NCI-H774 (cell line): Measurements from ENCODE around the gene DUSP9.

ENCODE experiments used
- DNase-seq: peaks from one replicate; lab custom pipeline; 2025; lab: John Stamatoyannopoulos, UW

The DUSP9 gene

DNA sequence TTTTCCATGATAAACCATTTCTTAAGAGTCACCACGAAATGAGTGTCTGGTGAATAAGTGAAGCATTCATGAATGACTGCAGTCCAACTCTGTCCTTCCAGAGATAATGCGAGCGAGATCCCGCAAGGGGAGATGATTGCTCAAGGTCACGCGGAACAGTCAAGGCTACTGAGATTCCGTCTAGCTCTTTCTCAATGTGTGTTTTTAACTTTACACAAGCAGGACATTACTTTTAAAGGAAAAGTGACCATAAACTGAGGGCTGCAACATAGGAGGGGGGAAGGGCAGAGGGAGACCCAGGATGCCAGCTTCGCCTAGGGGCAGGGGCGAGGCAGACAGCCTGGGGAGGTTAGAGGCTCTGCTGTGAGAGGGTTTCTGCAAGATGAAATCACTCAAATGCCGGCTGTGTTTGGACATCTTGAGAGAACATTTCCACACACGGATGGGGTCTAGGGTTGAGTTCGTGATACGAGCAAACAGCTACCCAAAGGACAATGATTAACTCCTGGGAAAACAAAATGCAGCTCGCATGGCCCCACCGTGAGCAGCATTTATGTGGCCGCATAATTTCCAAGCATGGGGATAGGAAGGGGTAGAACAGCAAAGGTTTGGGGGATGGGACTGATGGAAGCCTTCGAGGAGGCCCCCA lies 24.2 kb upstream of the DUSP9 start:
- no peak for DNase-seq

DNA sequence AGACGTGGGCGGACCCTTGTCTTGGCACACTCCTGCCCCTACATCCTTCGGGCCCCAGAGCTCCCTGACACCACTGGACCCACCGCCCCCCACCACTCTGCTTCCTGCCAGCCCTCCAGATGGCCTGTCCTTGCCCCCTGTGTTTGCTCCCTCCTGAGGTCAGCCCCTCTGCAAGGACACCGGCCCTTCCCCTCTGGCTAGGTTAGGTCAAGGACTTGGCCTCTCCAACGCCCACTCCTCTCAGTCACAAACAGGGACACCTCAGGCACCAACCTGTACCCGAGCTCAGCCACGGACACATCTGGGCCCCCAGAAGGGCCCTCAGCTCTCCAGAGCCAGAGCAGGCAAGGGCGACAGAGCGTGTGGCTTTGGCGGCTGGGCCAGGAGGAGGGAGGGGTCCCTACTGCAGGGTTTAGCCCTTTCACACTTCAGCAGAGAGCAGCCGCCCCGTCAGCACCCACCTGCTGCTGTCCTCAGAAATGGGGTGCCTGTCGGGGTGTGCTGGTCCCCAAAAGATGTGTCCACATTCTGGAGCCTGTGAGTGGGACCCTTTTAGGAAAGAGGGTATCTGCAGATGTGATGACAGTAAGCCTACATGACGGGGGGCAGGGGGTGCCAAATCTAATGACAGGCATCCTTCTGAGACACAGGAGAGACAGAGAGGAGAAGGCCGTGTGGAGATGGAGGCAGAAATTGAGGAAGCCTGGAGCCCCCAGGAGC lies 23.5 kb upstream of the DUSP9 start:
- no peak for DNase-seq

DNA sequence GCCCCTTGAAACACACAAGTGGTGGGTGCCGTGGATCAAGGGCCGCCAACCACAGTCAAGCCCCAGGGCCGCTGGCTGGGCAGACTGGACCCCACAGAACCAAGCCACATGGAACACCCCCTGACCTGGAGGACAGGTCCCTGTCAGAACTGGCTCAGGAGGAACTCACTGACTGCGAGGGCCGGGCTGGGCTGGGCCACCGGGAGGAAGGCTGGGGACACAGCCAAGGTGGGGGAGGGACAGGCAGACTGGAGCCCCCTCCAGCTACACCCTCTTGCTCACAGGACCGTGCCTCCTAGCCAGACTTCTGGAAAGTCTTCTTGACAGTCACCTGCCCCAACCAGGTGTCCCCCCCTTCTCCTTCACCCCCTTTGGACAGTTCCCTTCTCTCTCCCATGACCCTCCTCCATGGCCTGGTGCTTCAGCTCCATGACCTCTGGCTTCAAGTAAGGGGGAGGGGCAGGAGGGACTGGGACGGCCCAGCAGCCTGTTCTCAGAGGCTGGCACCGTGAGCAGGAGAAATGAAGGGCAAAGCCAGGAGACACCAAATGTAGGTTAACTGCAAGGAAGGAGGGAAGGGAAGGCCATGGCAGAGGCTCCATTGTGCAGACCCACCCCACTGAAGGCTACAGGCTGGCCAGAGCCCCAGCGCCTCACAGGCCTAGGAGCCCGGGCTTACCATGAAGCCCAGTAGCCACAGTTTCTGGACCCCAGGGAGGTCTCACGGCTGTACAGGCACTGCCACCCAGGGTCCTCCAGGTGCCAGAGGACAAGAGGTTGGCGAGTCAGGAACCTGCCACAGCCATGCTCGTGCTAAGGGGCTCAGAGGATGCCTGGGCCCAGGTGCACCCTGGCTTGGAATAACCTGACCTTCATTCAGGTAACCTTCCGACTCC lies 22.6 kb upstream of the DUSP9 start:
- DNase-seq, result no peak

DNA sequence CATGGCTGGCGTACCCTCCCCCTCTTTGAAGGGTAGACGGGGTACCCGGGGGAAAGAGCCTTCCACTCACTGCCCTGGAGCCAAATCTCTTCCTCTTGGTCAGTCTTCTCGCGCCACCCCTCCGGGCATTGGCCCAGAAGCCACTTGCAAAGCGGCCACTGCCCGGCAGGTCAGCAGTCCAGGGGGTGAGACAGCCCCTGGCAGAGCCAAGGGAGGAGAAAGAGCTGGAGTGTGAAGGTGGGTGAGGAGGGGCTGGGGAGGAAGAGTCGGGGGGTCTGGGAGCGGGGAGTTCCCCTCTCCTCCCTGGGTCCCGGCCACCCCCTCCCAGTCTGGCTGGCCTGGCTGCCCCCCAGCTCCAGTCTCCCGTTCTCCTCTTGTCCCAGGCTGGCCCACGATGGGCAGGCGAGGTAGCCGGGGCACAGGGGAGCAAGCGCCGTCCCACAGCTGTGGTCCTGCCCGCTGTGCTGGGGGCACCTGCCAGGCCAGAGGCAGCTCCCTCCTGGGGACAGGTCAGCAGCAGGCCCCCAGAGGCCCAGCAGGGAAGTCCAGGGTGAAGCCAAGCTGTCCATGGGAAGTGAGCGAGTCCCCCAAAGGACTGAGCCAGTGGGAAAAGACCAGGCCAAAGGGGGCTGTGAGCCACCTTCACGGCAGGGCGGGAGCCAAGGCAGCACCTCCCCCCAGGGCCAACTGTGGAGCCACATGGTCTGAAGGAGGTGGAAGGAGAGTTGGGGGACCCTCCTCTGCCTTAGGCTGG lies 21.6 kb upstream of the DUSP9 start:
- DNase-seq, result no peak

DNA sequence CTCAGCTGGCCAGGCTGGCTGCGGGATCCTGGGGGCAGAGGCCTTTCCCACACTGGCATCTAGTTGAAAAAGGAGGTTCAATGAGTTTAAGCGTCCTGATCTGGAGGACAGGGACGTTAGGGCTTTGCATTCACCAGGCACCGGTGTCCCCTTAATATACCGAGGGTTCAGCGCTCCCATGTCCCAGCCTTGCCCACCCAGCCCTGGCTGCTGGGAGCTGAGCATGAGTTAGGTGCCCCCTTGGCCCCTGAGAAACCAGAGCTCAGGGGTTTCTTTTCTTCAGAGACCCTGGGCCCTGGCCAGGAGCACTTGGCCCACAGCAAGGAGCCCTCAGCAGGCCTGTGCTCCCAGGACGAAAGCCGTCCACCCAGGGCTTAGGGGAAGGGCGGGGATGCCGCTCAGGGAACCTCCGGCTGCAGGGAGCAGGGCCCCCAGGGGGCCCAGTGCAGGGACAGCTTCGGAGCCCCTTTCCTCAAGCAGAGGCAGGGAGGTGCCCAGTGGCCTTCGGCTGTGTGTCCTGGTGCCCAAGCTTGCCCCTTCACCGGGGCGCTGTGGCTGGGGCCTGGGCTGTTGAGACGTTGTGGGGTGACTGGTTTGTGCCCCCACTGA lies 20.9 kb upstream of the DUSP9 start:
- no peak for DNase-seq

DNA sequence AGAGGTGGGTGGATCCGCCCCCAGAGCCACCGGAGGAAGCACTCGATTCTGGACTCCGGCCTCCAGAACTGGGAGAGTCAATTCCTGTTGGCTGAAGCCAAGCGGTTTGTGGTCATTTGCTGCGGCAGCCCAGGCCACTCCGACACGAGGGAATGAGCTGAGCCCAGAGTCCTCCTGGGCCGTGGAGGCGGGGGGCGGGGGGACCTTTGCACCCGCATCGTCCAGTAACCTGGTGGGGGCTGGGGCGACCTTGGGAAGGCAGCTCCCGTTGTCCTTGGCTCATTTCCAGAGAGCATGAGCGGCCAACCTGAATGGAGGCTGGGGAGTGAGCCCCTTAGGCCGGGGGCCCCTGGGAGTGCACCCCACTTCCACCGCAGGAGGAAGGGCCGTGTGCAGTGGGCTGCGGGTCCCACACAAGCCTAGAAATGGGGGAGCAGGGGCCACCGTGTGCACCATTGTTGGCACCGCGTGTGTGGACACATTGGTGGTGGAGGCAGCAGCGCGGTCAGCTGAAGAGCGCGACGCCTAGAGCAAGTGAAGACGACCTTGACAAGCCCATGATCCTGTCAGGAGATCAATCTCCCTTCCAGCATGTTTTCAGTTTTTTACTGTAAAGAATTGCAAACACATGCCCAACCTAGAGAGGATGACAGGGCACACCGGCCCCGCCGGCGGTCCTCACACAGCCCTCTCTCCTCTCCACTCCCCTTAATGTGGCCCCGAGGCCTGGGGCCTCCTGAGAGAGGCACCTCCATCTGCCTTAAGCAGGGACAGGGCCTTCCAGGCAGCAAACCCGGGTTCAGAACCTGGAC lies 19.9 kb upstream of the DUSP9 start:
- no peak for DNase-seq

DNA sequence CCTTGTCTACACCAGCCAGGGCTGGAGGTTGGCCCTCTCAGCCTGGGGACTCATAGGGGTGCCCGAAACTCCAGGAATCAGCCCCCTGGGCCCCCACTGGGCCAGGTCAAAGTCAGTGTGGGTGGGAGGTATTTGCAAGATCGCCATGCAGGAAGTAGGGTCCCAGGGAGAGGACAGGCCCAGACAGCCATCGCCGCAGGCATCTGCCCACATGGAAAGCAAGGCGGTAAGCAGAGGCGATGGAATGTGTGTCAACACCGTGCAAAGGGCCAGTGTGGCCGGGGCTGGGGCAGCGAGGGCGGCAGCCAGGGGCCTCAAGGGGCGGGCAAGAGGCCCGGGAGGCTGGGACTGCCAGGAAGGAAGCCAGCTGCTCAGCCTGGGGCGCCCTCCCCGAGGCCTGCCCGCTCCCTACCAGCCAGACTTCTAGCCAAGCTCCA lies 19.3 kb upstream of the DUSP9 start:
- no peak for DNase-seq

DNA sequence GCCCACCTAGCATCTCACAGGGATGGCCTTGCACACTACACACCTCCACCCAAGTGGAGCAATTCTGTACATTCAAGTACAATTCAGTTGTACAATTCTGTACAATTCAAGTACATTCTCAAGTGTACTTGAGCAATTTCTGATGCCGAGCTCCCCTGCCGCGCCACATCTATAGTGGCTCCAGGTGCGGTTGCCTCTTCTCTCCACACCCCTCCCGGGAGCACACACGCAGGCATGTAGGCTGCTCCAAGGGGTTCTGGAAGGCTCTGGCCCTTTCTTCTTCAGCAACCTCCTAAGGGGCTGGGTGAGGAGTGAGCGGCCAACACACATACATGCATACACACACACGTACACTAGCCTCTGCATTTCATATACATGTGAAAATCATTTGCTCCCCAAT lies 18.9 kb upstream of the DUSP9 start:
- no peak for DNase-seq

DNA sequence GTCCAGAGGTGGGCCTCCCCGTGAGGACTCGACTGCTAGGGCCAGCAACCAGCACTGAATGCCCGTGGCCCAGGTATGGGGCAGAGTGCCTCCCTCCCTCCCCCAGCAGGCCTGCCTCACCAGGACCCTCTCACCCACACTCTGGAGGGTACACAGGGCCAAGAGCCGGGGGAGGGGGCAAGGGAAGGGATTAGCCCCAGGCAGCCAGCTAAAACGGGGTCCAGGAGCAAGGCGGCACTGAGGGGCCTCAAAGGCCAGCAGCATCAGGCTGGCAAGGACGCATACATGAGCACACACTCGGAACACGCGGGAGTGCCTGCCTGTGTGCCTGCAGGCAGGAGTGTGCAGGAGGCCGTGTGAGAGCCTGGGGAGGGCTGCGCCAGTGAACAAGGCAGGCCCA lies 18.3 kb upstream of the DUSP9 start:
- DNase-seq, result no peak

DNA sequence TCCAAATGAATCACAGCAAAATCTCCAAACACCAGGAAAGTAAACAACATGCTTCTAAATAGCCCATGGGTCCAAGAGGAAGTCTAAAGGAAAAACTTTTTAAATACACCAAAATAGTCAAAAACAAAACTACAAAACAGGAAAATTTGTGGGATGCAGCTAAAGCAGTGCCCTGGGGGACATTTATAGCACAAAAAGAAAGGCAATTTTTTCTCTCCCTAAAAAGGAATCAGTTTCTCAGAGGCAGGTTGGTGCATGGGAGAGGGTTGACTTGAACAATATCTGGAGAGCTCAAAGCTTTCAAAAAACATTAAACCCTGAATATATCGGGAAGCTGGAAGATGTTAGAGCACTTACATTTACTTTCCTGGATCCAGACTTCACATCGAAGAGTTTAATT lies 15.7 kb upstream of the DUSP9 start:
- DNase-seq, result no peak

DNA sequence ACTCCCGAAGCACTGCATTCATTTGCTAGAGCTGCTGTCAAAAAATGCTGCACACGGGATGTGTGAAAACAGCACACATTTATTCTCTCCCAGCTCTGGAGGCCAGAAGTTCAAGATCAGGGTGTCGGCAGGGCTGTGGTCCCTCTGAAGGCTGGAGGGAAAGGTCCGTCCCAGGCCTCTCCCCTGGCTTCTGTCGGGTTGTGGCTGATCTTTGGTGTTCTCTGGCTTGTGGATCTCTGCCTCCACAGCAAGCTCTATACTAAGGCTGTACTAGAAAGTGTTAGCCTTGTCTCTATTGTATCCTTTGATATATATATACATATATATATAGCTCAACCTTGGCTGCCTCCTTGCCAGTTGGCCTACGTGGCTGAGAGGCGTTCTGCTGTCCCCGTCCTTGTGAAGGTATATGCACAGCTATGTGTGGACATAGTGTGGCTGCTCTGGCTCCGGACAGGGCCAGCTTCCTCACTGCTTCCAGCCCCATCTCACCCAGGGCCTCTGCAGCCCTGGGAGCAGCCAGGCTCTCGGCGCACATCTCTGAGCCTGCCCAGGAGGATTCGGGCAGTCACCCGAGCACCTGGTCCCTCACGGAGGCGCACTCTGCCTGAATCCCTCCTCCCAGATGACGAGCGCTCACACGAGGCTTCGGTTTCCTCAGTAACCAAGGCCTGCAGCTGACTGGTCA lies 15.0 kb upstream of the DUSP9 start:
- no peak for DNase-seq

DNA sequence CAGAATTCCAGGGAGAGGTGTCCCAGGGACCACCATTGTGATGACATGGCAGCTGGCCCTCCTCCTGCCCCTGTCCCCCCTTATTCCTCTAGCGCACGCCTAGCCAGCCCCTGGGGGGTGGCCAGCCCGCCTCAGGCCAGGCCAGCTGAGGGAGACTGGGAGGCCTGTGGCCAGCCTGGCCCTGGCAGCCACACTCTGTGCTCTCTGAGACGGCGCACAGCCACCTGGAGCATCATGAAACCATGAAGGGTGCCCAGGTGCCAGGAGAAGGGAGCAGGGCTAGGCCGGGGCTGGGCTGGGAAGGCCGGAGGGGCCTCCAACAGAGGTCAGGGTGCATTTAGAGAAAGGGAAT lies 14.4 kb upstream of the DUSP9 start:
- DNase-seq, result no peak

DNA sequence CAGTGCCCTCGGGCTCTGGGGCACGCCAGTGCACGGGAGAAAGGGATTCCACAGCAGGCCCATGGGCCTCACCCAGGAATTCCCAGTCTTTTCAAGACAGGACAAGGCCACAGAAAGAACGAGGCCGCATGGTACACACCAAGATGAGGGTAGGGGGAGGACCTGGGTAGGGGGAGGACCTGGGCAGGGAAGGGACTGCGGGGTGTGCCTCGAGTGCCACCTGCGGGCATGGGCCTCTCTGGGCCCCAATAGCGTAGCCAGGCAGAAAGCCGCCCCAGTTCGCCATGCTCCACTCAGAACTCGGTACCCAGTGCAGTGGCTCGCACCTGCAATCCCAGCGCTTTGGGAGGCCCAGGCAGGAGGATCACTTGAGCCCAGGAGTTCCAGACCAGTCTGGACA lies 14.0 kb upstream of the DUSP9 start:
- DNase-seq, result no peak

DNA sequence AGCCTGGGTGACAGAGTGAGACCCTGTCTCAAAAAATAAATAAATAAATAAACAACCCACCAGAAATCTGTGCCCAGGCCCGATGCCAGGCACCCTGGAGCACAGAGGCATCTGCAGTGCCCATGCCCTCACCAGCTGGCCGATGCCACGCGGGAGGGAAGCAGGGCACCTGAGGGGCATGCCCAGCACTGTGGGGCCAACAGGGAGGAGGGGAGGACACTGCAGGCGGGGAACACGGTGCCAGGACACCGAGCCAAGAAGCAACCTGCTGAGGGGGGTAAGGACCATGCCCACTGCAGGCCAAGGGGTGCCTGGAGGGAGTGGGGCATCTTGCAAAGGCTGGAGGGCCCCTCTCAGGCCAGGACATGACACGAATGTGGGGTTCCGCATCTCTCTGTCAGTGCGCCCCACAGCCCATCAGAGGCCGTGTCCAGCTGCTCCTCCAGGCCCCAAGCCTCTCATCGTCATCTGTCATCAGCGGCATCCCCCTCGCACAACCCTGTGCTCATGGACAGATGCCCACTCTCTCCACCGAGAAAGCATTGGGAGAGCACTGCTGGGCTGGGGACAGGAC lies 13.3 kb upstream of the DUSP9 start:
- no peak for DNase-seq

DNA sequence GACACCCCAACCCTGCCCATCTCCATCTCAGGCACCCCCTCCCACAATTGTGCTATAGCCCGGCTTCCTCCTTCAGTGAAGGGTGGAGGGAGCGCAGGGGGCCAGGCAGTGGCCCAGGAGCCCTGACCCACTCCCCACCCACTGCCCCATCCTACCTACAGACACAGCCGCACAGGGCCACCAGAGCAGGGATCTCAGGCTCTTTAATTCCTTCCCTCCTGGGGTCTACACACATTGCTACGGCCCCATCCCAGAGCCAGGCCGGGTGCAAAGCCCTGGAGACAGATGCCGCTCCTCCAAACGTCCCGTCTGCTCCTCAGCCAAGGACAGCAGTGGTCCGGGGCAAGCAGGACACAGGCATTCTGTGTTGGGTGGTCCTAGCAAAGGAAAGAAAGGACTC lies 12.8 kb upstream of the DUSP9 start:
- DNase-seq, result no peak

DNA sequence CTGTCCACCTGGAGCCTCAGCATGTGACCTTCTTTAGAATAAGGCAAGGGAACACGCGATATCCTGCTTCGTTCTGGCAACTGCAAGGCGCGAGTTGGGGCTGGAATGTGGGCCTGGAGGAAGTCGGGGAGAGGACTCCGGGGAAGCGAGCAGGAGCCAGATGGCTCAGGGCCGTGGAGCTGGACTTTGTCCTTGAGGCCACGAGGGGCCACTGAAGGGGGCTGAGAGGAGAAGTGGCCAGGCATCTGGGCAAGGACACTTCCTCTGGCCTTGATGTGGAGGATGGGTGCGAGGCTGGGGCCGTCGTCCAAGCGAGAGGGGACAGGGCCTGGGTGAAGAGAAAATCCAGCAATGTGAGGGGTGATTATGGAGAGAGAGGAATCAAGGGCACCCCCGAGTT lies 12.2 kb upstream of the DUSP9 start:
- no peak for DNase-seq

DNA sequence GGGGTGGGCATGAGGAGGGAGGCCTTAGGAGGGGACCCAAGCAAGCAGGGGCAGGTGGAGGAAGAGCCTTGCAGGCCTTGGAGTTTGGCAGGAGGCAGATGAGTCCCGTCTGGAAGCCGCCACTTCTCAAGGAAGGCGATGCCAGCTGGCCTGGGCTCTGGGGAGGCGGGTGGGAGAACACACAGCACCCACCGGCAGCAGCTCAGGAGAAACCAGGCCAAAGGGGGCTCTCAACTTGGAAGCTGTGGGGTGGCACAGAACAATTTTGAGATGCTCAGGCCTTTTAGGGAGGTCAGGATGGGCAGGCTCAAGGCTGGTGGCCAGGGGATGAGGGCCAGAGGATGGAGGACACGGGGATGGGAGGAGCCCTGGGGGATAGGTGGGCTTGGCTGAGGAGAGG lies 11.6 kb upstream of the DUSP9 start:
- no peak for DNase-seq

DNA sequence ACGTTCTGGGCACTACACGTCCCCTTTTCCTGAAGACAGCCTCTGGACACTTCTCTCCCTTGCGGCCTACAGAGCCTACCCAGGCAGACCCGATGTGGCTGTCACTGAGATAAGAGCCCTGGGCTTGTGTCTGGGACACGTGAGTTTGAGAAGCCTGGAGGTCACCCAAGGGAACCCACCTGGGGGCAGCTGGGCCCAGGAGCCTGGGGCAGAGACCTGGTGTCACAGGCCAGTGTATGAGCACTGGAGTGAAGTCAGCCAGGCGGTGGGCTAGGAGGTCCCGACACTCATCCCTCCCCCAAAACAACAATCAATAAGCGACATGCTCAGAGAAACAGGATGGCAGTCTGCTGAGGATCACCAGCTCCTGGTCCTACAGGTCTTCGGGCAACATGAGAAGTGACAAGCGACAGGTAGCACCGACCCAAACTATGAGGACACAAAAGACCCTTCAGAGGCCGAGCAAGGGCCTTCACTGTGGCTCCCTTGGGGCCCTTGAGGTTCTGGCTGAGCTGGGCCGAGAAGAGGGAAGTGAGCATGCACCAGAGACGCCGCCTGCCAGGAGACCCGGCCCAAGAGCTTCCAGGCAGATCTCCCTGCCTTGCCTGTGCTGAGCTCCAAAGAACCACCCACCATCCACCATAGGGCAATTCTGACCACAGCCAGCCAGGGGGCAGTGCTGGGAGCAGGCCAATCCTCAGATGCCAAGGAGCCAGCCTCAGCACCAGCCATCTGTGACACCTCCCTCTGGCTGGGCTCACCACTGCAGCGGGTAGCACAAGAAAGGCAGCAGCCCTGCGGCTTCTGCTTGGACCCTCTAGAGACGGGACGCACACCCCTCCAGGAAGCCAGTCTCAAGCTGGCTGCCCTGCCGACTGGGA lies 11.0 kb upstream of the DUSP9 start:
- DNase-seq, result no peak

DNA sequence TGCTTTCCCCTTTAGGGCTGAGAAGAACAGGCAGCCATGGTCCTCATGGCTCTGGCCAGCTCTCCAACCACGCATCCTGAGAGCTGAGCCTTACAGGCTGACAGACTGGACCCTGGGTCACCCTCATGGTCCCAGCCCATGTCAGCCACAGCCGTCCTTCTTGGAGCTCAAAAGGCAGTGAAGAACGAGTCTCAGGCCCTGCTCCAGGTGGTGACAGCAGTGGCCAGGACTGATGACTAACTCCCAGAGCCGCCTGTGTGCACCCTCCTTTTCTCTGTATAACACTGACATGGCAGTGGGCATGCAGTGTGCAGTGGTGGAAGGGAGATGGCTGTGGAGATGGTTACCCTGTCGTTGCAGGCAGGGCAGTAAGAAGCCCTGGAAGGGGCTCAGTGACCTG lies 10.3 kb upstream of the DUSP9 start:
- DNase-seq, result no peak
